Measurements from ENCODE around the gene CITED4.

GRCh38 chr1:40825435-40825788 is 36.8 kb downstream of the CITED4 start:
- TF ChIP-seq CTCF (optimal IDR thresholded peaks at IDR 0.05 in 1 of 3, IDR thresholded peaks at IDR 0.05 in 1 of 3, conservative IDR thresholded peaks at IDR 0.05 in 1 of 3; ENCODE audit: extremely low read depth in 1 of 3, insufficient read depth in 2 of 3, low read length in 3 of 3), result no peak
- no peak for TF ChIP-seq EZH2 (IDR thresholded peaks at IDR 0.05; ENCODE audit: low read length)

Measured in keratinocyte (primary cell).